Activated B cell treated with CpG ODN at 0.5 μM for 24 hours (primary cell): ENCODE results near the gene ENAH. TPM values are rescaled to one million over a fixed set of nuclear protein-coding genes. Genes with fewer than 3 reads are reported as not detected.
"Not testable (repeated sequence)": the region's sequence is repeated elsewhere in the genome, so short reads cannot be mapped to it uniquely, and the experiment has no call there.

Source experiments
- ATAC-seq: fragments of 200-7000 bp; cut with Tn5 transposase; one replicate; pipeline ENCODE4 v1.10.0; 2021; ENCODE audit warnings: low read depth, mild to moderate bottlenecking, moderate library complexity
- CTCF ChIA-PET: fragments of 350-600 bp; sonication (Branson Sonifier 250); formaldehyde crosslinking; loops from one replicate; lab custom pipeline; 2021; ENCODE audit warnings: antibody characterized with exemption; lab: Charles Lee
- POLR2A ChIA-PET: fragments of 350-600 bp; sonication (Branson Sonifier 250); formaldehyde crosslinking; loops from one replicate; lab custom pipeline; 2021; ENCODE audit warnings: antibody characterized with exemption; lab: Charles Lee
- DNase-seq: peaks from one replicate; pipeline ENCODE4 v3.0.0; 2022
- H3K27ac Mint-ChIP-seq: one replicate; pipeline ENCODE4 v1.8.0; 2020; ENCODE audit warnings: mixed read lengths
- H3K27me3 Mint-ChIP-seq: one replicate; pipeline ENCODE4 v1.8.0; 2021; ENCODE audit warnings: mixed read lengths
- H3K36me3 Mint-ChIP-seq: one replicate; pipeline ENCODE4 v1.8.0; 2021; ENCODE audit warnings: low read depth, mixed read lengths
- H3K4me1 Mint-ChIP-seq: one replicate; pipeline ENCODE4 v1.8.0; 2021; ENCODE audit warnings: mixed read lengths
- H3K4me3 Mint-ChIP-seq: one replicate; pipeline ENCODE4 v1.8.0; 2020; ENCODE audit warnings: mild to moderate bottlenecking, mixed read lengths
- H3K9me3 Mint-ChIP-seq: one replicate; pipeline ENCODE4 v1.8.0; 2020; ENCODE audit warnings: mixed read lengths
- CTCF ChIP-seq: fragments of 200-600 bp; IDR thresholded peaks from one replicate; pipeline ENCODE4 v1.8.0; 2022; ENCODE audit warnings: antibody characterized with exemption, mild to moderate bottlenecking
- intact Hi-C: fragments of 100-400 bp; cut with micrococcal nuclease; formaldehyde crosslinking; loops from one replicate; pipeline ENCODE4 v1.15.1; 2024
- total RNA-seq: library from RNA; stranded (reverse); gene quantifications from 2 replicates; pipeline ENCODE4 v1.2.3, GENCODE V29; 2022

Gene ENAH
- total RNA-seq, 1 donor from 2014 or later = 1.2 TPM

DNA sequence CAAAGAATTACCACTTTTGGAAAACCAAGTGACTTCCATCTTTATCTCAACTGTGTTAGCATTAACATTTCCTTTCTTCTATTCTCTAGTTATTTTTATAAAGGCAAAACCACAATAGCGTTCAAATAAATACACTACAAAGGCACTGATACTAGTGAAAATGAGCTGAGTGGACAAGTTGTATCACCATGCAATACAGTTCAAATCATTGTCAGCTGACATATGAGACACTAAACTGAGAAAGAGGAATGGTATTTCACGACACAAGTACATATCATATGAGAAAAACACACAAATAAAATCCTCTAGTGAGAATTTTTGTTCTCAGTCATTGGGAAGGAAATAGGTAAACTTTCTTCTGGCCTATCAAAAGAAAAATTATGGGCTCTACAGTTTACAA, 26.2 kb downstream of the ENAH start:
- no peak overlapping the region for H3K27ac Mint-ChIP-seq
- H3K9me3 Mint-ChIP-seq = no peaks in the 10 kb centered on the region
- POLR2A ChIA-PET = no interaction called here
- TF ChIP-seq CTCF = no peak
- peaks cover 6% of the 10 kb centered on the region for H3K27me3 Mint-ChIP-seq
- no peak for DNase-seq
- H3K4me1 Mint-ChIP-seq = no peaks in the 10 kb centered on the region
- ATAC-seq = no peak
- no peaks in the 10 kb centered on the region for H3K36me3 Mint-ChIP-seq
- CTCF ChIA-PET = no interaction called here
- intact Hi-C loops = no loop called here
- H3K4me3 Mint-ChIP-seq = no peak overlapping the region

DNA sequence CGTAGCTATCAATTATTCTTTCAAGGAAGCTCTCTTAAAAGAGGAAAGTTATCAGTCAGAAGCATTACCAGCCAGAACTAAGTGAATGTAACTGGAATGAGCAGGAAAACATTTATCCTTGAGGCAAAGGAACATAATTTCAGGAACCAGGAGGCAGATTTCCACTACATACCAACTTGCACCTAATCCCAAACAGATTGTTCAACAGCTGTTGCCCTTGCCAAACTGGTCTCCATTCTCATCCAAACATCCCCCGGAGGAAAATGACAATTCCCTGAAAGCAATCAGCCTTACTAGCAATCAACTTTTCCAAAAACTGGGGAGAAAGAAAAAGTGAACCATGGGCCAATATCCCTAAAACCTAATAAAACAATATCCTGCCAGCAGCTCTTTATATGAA, 35.0 kb downstream of the ENAH start:
- H3K27me3 Mint-ChIP-seq = no peaks in the 10 kb centered on the region
- DNase-seq (no peak), ATAC-seq (no peak)
- CTCF ChIA-PET = no interaction called here
- intact Hi-C loops = no loop called here
- H3K36me3 Mint-ChIP-seq = no peaks in the 10 kb centered on the region
- POLR2A ChIA-PET = no interaction called here
- H3K27ac Mint-ChIP-seq = no peak overlapping the region
- TF ChIP-seq CTCF = no peak
- H3K4me3 Mint-ChIP-seq = no peak overlapping the region
- H3K4me1 Mint-ChIP-seq = no peaks in the 10 kb centered on the region
- no peaks in the 10 kb centered on the region for H3K9me3 Mint-ChIP-seq

GRCh38 chr1:225617479-225617878, 35.4 kb downstream of the ENAH start:
- no peak for ATAC-seq
- Mint-ChIP-seq H3K27me3 (no peaks in the 10 kb centered on the region), H3K4me3 (no peak overlapping the region), H3K36me3 (no peaks in the 10 kb centered on the region), H3K4me1 (no peaks in the 10 kb centered on the region), H3K27ac (no peak overlapping the region), H3K9me3 (no peaks in the 10 kb centered on the region)
- no peak for DNase-seq
- intact Hi-C loops = no loop called here
- TF ChIP-seq CTCF = no peak
- CTCF ChIA-PET = no interaction called here
- POLR2A ChIA-PET = no interaction called here

GRCh38 chr1:225615403-225615790, 37.5 kb downstream of the ENAH start:
- intact Hi-C loops, H3K9me3 Mint-ChIP-seq, H3K27me3 Mint-ChIP-seq, CTCF ChIA-PET, H3K36me3 Mint-ChIP-seq, H3K27ac Mint-ChIP-seq, ATAC-seq, H3K4me1 Mint-ChIP-seq, DNase-seq, H3K4me3 Mint-ChIP-seq, POLR2A ChIA-PET: not testable (repeated sequence)

DNA sequence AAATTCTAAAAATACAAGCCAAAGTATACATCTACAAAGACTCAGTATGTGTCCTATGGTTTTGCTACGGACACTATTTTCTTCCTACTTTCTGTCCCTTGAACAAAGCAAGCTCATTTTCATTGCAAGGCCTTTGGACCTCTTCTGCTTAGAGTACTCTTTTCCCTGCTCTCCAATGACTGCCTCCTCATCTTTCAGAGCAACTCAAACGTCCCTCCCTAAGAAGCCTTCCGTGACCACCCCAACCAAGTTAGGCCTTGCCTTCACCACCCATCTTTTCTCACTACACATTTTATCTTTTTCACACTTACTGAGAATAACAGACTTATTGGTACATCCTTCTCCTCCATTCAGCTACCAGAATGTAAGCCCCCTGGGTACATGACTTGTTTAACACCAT, 39.9 kb downstream of the ENAH start:
- Mint-ChIP-seq H3K9me3 (no peaks in the 10 kb centered on the region), H3K27ac (no peak overlapping the region), H3K36me3 (no peaks in the 10 kb centered on the region), H3K4me3 (no peak overlapping the region), H3K4me1 (no peaks in the 10 kb centered on the region), H3K27me3 (no peaks in the 10 kb centered on the region)
- intact Hi-C loops = no loop called here
- ChIA-PET CTCF (no interaction called here), POLR2A (no interaction called here)
- no peak for DNase-seq
- no peak for ATAC-seq
- no peak for TF ChIP-seq CTCF

- no peak for ATAC-seq
- no peak for TF ChIP-seq CTCF
- intact Hi-C loops = no loop called here
- no peaks in the 10 kb centered on the region for H3K9me3 Mint-ChIP-seq
- no peaks in the 10 kb centered on the region for H3K4me1 Mint-ChIP-seq
- ChIA-PET POLR2A (no interaction called here), CTCF (no interaction called here)
- no peak for DNase-seq
- no peak overlapping the region for H3K4me3 Mint-ChIP-seq
- no peaks in the 10 kb centered on the region for H3K27me3 Mint-ChIP-seq
- no peak overlapping the region for H3K27ac Mint-ChIP-seq
- H3K36me3 Mint-ChIP-seq = no peaks in the 10 kb centered on the region
These were observed 40.6 kb downstream of the ENAH start for GRCh38 chr1:225612287-225612686.
